Measurements from ENCODE around the gene PMVK. TPM values are rescaled to one million over a fixed set of nuclear protein-coding genes. Genes with fewer than 3 reads are reported as not detected.

PMVK gene
- total and polyA plus RNA-seq, 2 donors (not counting 1 experiment from before 2014, with no cell fraction given), result 10.1 to 25.1 TPM

- peaks cover 6% of the 10 kb centered on the region for H3K36me3 ChIP-seq (ENCODE audit: control insufficient read depth, insufficient read depth, low read length)
- no peaks in the 10 kb centered on the region for H3K27me3 ChIP-seq (ENCODE audit: control insufficient read depth, insufficient read depth, low read length)
- peak overlapping the region; percentile 40 to 85 (median 70) for H3K4me3 ChIP-seq (replicated peaks in 1 of 4; ENCODE audit: control extremely low read depth in 1 of 4, insufficient read depth in 1 of 4, low read depth in 3 of 4, low read length in 4 of 4)
- H3K9ac ChIP-seq (ENCODE audit: insufficient read depth, low read length), result peak overlapping the region; percentile 62
- H3K27ac ChIP-seq (ENCODE audit: insufficient read depth, low read length), result peak overlapping the region; percentile 94
- TF ChIP-seq EZH2 (IDR thresholded peaks at IDR 0.05; ENCODE audit: low read length, missing control alignments), result no peak
- TF ChIP-seq, protein P1, sequence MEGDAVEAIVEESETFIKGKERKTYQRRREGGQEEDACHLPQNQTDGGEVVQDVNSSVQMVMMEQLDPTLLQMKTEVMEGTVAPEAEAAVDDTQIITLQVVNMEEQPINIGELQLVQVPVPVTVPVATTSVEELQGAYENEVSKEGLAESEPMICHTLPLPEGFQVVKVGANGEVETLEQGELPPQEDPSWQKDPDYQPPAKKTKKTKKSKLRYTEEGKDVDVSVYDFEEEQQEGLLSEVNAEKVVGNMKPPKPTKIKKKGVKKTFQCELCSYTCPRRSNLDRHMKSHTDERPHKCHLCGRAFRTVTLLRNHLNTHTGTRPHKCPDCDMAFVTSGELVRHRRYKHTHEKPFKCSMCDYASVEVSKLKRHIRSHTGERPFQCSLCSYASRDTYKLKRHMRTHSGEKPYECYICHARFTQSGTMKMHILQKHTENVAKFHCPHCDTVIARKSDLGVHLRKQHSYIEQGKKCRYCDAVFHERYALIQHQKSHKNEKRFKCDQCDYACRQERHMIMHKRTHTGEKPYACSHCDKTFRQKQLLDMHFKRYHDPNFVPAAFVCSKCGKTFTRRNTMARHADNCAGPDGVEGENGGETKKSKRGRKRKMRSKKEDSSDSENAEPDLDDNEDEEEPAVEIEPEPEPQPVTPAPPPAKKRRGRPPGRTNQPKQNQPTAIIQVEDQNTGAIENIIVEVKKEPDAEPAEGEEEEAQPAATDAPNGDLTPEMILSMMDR (conservative IDR thresholded peaks at IDR 0.05 in 1 of 2, IDR thresholded peaks at IDR 0.05 in 1 of 2; ENCODE audit: low read depth in 1 of 2, low read length in 2 of 2), result no peak
- no peaks in the 10 kb centered on the region for H4K20me1 ChIP-seq (ENCODE audit: control insufficient read depth, extremely low read depth, insufficient read depth, low read length)
- peaks cover 23% of the 10 kb centered on the region for H3K4me1 ChIP-seq (ENCODE audit: control insufficient read depth, extremely low read depth, insufficient read depth, low read length)
- peak overlapping the region; percentile 91 for H3K4me2 ChIP-seq (ENCODE audit: extremely low read depth, insufficient read depth, low read length)
- no peak overlapping the region for H2AFZ ChIP-seq (ENCODE audit: low read length)
- peak; percentile 90 to 98 for DNase-seq (ENCODE audit: low read depth in 2 of 2)
- no peaks in the 10 kb centered on the region for H3K9me3 ChIP-seq (ENCODE audit: control insufficient read depth, insufficient read depth, low read depth, low read length)
- peaks cover 61% of the 10 kb centered on the region for H3K79me2 ChIP-seq (ENCODE audit: control insufficient read depth, insufficient read depth, low read length)
Measured at GRCh38 chr1:154972517-154973343, 36.2 kb upstream of the PMVK start.

DNA sequence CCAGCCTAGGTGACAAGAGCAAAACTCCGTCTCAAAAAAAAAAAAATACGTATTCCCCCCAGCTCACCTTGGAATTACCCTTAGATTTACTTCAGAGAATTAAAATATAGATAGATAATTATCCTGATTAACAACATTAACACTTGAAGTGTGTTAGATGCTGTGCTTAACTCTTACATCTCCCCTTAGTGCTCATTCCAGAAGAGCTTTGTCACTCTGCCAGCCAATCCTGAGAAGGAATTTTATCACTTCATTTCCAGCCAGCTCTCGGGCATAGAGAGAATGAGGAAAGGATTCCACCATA lies 35.6 kb upstream of the PMVK start:
- H3K79me2 ChIP-seq (ENCODE audit: control insufficient read depth, insufficient read depth, low read length), result peaks cover 61% of the 10 kb centered on the region
- TF ChIP-seq, protein P1 (conservative IDR thresholded peaks at IDR 0.05 in 1 of 2, IDR thresholded peaks at IDR 0.05 in 1 of 2; ENCODE audit: low read depth in 1 of 2, low read length in 2 of 2), result no peak
- TF ChIP-seq EZH2 (IDR thresholded peaks at IDR 0.05; ENCODE audit: low read length, missing control alignments), result no peak
- no peaks in the 10 kb centered on the region for H3K9me3 ChIP-seq (ENCODE audit: control insufficient read depth, insufficient read depth, low read depth, low read length)
- H3K4me2 ChIP-seq (ENCODE audit: extremely low read depth, insufficient read depth, low read length), result peak overlapping the region; percentile 91
- H3K9ac ChIP-seq (ENCODE audit: insufficient read depth, low read length), result peak overlapping the region; percentile 41
- no peak overlapping the region for H2AFZ ChIP-seq (ENCODE audit: low read length)
- peaks cover 26% of the 10 kb centered on the region for H3K4me1 ChIP-seq (ENCODE audit: control insufficient read depth, extremely low read depth, insufficient read depth, low read length)
- H4K20me1 ChIP-seq (ENCODE audit: control insufficient read depth, extremely low read depth, insufficient read depth, low read length), result no peaks in the 10 kb centered on the region
- H3K27ac ChIP-seq (ENCODE audit: insufficient read depth, low read length), result peak overlapping the region; percentile 94
- H3K4me3 ChIP-seq (replicated peaks in 1 of 4; ENCODE audit: control extremely low read depth in 1 of 4, insufficient read depth in 1 of 4, low read depth in 3 of 4, low read length in 4 of 4), result peak overlapping the region; percentile 30 to 85 (median 52)
- peaks cover 11% of the 10 kb centered on the region for H3K36me3 ChIP-seq (ENCODE audit: control insufficient read depth, insufficient read depth, low read length)
- H3K27me3 ChIP-seq (ENCODE audit: control insufficient read depth, insufficient read depth, low read length), result no peaks in the 10 kb centered on the region
- DNase-seq (ENCODE audit: low read depth in 2 of 2), result no peak

DNA sequence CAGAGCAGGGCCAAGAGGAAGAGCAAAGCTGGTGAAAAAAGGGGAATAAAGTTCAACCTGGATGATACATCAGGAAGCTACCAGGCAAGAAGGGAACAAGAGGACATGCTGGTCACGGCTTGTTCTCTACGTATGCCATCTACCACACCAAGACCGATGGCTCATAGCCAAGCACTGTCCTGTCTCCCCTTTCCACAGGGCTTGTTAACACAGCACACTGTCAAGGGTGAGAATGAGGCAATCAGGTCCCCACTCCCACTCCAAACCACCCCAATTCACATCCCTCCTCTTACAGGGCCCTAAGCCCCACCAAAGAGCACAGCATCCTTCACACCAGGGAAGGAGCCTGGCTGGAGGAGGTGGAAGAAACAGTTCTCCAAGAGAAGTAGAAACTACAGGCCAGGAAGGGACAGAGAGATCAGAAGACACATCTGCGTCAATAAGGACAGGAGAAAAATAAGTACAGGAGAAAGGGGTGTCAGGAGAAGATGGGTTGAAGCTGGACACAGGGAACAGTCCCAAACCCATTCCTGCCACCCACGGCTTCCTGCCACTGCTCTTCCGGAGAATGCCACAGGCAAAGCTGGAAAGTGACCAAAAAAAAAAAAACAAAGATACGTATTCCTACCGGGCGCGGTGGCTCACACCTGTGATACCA lies 35.0 kb upstream of the PMVK start:
- H3K27ac ChIP-seq (ENCODE audit: insufficient read depth, low read length), result peak overlapping the region; percentile 94
- no peaks in the 10 kb centered on the region for H4K20me1 ChIP-seq (ENCODE audit: control insufficient read depth, extremely low read depth, insufficient read depth, low read length)
- no peak overlapping the region for H2AFZ ChIP-seq (ENCODE audit: low read length)
- no peak for DNase-seq (ENCODE audit: low read depth in 2 of 2)
- peaks cover 61% of the 10 kb centered on the region for H3K79me2 ChIP-seq (ENCODE audit: control insufficient read depth, insufficient read depth, low read length)
- TF ChIP-seq EZH2 (IDR thresholded peaks at IDR 0.05; ENCODE audit: low read length, missing control alignments), result no peak
- TF ChIP-seq, protein P1 (conservative IDR thresholded peaks at IDR 0.05 in 1 of 2, IDR thresholded peaks at IDR 0.05 in 1 of 2; ENCODE audit: low read depth in 1 of 2, low read length in 2 of 2), result no peak
- H3K4me2 ChIP-seq (ENCODE audit: extremely low read depth, insufficient read depth, low read length), result peak overlapping the region; percentile 85
- H3K36me3 ChIP-seq (ENCODE audit: control insufficient read depth, insufficient read depth, low read length), result peaks cover 16% of the 10 kb centered on the region
- peaks cover 26% of the 10 kb centered on the region for H3K4me1 ChIP-seq (ENCODE audit: control insufficient read depth, extremely low read depth, insufficient read depth, low read length)
- peak overlapping the region; percentile 24 to 92 (median 61) for H3K4me3 ChIP-seq (replicated peaks in 1 of 4; ENCODE audit: control extremely low read depth in 1 of 4, insufficient read depth in 1 of 4, low read depth in 3 of 4, low read length in 4 of 4)
- peak overlapping the region; percentile 52 for H3K9ac ChIP-seq (ENCODE audit: insufficient read depth, low read length)
- H3K9me3 ChIP-seq (ENCODE audit: control insufficient read depth, insufficient read depth, low read depth, low read length), result no peaks in the 10 kb centered on the region
- H3K27me3 ChIP-seq (ENCODE audit: control insufficient read depth, insufficient read depth, low read length), result no peaks in the 10 kb centered on the region
